Dendritic cell treated with granulocyte-macrophage colony-stimulating factor and Interleukin-4, amounts not matched to agents 40 ng/mL and 50 ng/mL, for 4 days (primary cell): ENCODE data around the gene EPHB6.

ENCODE experiments used
- H3K27ac Mint-ChIP-seq: one replicate; pipeline ENCODE4 v1.8.0; 2022; ENCODE audit warnings: mild to moderate bottlenecking, mixed read lengths
- H3K27me3 Mint-ChIP-seq: one replicate; pipeline ENCODE4 v1.8.0; 2022; ENCODE audit warnings: mild to moderate bottlenecking, mixed read lengths
- H3K36me3 Mint-ChIP-seq: one replicate; pipeline ENCODE4 v1.8.0; 2022; ENCODE audit warnings: low read depth, mixed read lengths
- H3K4me1 Mint-ChIP-seq: one replicate; pipeline ENCODE4 v1.8.0; 2022; ENCODE audit warnings: low read depth, mixed read lengths
- H3K4me3 Mint-ChIP-seq: one replicate; pipeline ENCODE4 v1.8.0; 2022; ENCODE audit warnings: mild to moderate bottlenecking, moderate library complexity, mixed read lengths
- H3K9me3 Mint-ChIP-seq: one replicate; pipeline ENCODE4 v1.8.0; 2022; ENCODE audit warnings: mixed read lengths
- intact Hi-C: fragments of 100-400 bp; cut with micrococcal nuclease; formaldehyde crosslinking; loops from one replicate; pipeline ENCODE4 v1.15.0; 2022

Gene EPHB6

DNA sequence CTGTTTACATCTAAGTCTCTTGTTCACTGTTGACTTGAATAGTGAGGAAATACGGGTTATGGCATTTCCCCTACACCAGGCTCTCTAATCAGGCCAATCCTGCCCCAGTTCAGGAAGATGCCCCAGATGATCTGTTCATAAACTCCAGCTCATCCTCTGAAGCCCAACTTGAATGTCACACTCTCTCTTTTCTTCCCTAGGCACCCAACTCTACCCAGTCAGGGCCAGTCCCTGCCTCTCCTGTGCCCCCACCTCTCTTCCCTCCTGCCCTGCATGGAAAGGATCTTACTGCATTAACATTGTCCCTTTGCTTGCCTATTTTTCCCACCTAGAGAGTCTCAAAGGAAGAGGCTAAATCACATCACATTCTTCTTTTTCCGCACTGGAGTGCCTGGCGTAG is 41.3 kb downstream of the EPHB6 start:
- intact Hi-C loops: no loop called here
- H3K4me3 Mint-ChIP-seq: no peak overlapping the region
- H3K27ac Mint-ChIP-seq: no peak overlapping the region
- H3K4me1 Mint-ChIP-seq: peaks cover 6% of the 10 kb centered on the region
- peaks cover 13% of the 10 kb centered on the region for H3K27me3 Mint-ChIP-seq
- H3K9me3 Mint-ChIP-seq: no peaks in the 10 kb centered on the region
- no peaks in the 10 kb centered on the region for H3K36me3 Mint-ChIP-seq

GRCh38 chr7:142896741-142897379 is 42.0 kb downstream of the EPHB6 start:
- Mint-ChIP-seq H3K36me3 (no peaks in the 10 kb centered on the region), H3K4me1 (peaks cover 6% of the 10 kb centered on the region), H3K9me3 (no peaks in the 10 kb centered on the region), H3K27me3 (peaks cover 13% of the 10 kb centered on the region), H3K4me3 (no peak overlapping the region), H3K27ac (no peak overlapping the region)
- intact Hi-C loops: no loop called here

GRCh38 chr7:142897691-142898090 is 42.8 kb downstream of the EPHB6 start:
- no peak overlapping the region for H3K27ac Mint-ChIP-seq
- no peaks in the 10 kb centered on the region for H3K9me3 Mint-ChIP-seq
- H3K36me3 Mint-ChIP-seq: no peaks in the 10 kb centered on the region
- H3K27me3 Mint-ChIP-seq: peaks cover 13% of the 10 kb centered on the region
- H3K4me3 Mint-ChIP-seq: no peak overlapping the region
- peaks cover 6% of the 10 kb centered on the region for H3K4me1 Mint-ChIP-seq
- intact Hi-C loops: no loop called here

- H3K4me3 Mint-ChIP-seq: no peak overlapping the region
- H3K27ac Mint-ChIP-seq: no peak overlapping the region
- intact Hi-C loops: no loop called here
- H3K9me3 Mint-ChIP-seq: no peaks in the 10 kb centered on the region
- H3K36me3 Mint-ChIP-seq: no peaks in the 10 kb centered on the region
- H3K4me1 Mint-ChIP-seq: peaks cover 6% of the 10 kb centered on the region
- peaks cover 13% of the 10 kb centered on the region for H3K27me3 Mint-ChIP-seq
Observed at GRCh38 chr7:142898377-142899170, 43.7 kb downstream of the EPHB6 start.

DNA sequence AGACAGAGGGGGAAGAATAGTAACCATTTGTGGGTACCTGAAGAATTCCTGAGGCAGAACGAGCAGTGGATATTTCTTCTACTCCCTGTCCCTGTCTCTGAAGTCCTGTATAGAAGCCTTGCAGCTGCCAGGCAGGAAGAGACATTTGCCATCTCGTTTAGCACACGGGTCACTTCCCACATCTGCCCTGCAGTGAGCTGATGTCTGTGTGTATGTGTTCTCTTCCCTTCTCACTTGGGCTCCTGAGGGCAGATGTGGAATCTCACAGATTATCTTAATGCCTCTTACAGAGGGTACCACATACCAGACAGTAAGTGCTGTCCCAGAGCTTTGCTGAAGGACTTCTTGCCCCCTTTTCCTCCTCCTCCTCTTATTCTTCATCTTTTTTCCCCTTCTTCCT is 44.8 kb downstream of the EPHB6 start:
- Mint-ChIP-seq H3K27ac (no peak overlapping the region), H3K4me3 (no peak overlapping the region), H3K4me1 (no peaks in the 10 kb centered on the region), H3K36me3 (no peaks in the 10 kb centered on the region), H3K27me3 (peaks cover 10% of the 10 kb centered on the region), H3K9me3 (no peaks in the 10 kb centered on the region)
- intact Hi-C loops: no loop called here

DNA sequence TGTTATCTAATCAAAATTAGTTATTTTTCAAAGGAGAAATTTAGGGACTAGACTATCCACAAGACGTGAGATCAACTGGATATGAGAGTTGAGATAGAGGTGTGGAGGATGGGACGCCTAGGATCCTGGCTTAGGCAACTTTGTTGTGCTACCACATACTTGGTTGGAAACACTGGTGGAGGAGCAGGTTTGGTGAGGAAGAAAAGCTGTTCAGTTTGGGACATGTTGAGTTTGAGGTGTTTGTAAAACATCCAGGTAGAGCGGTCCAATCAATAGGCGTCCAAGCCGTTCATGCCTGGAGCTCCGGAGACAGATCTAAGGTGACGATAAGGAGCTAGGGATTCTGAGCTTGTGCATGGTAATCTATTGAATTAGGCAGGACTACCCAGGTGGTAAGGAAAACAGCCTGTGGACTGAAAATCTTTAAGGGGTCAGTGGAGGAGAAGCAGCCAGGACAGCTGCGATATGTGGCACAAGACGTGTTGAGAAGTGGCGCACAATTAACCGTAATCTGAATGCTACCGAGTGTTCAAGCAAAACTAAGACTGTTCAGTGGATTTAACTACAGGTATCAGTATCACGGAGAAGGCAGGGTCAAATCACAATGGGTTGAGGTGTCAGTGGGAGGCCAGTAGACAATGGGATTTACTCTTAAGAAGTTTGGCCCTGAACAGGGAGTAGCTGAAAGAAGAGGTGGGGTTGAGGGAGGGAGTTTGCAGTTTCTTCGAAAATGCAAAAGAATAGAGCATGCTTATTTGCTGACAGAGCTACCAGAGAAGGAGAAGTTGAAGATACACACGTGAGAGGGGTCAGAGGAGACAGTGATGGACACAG is 46.8 kb downstream of the EPHB6 start:
- no peak overlapping the region for H3K27ac Mint-ChIP-seq
- peaks cover 10% of the 10 kb centered on the region for H3K27me3 Mint-ChIP-seq
- intact Hi-C loops: no loop called here
- H3K9me3 Mint-ChIP-seq: no peaks in the 10 kb centered on the region
- H3K4me3 Mint-ChIP-seq: no peak overlapping the region
- no peaks in the 10 kb centered on the region for H3K4me1 Mint-ChIP-seq
- no peaks in the 10 kb centered on the region for H3K36me3 Mint-ChIP-seq

DNA sequence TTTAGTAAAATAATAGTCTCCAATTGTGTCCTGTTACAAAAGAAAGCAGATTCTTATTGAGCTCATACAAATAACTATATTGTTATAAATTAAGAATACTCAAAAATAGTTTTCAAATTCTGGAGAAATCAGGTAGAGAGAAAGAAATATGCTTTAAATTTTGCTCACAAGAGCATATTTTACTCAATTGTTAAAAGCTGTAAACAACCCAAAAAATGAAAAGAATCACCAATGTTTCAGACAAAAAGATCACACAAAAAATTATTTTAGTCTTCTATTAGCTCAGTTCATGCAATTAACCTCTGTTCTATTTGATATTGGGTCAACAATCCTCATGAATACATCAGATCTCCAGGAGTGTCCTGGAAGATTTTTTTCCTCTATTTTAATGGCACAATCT is 49.3 kb downstream of the EPHB6 start:
- intact Hi-C loops: no loop called here

DNA sequence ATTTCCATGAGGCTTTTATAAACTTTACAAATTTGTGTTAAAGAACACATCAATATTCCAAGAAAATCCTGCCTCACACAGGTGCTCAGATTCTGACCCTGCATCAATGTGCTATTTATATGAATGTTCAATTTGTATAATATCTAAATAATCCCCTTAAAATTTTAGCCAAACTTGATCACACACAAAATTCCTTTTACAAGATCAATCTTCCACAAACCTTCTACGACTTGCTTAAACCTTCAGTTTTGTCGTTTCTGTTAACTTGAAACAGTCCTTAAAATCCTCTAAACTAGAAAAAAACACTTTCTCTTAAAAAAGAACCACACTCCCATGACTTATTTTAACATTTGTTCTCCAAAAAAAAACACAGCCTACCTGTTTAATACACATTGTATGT is 50.9 kb downstream of the EPHB6 start:
- Mint-ChIP-seq H3K36me3 (no peaks in the 10 kb centered on the region), H3K4me1 (peaks cover 24% of the 10 kb centered on the region), H3K9me3 (no peaks in the 10 kb centered on the region), H3K27me3 (no peaks in the 10 kb centered on the region), H3K27ac (no peak overlapping the region), H3K4me3 (no peak overlapping the region)
- intact Hi-C loops: no loop called here

More for the DNA sequence above, 49.3 kb downstream of the EPHB6 start:
- Mint-ChIP-seq H3K36me3 (no peaks in the 10 kb centered on the region), H3K9me3 (no peaks in the 10 kb centered on the region), H3K4me1 (peaks cover 8% of the 10 kb centered on the region), H3K27ac (no peak overlapping the region), H3K4me3 (no peak overlapping the region), H3K27me3 (peaks cover 4% of the 10 kb centered on the region)

- Mint-ChIP-seq H3K4me3 (no peak overlapping the region), H3K27ac (no peak overlapping the region), H3K36me3 (no peaks in the 10 kb centered on the region), H3K9me3 (no peaks in the 10 kb centered on the region), H3K27me3 (no peaks in the 10 kb centered on the region), H3K4me1 (peaks cover 32% of the 10 kb centered on the region)
- intact Hi-C loops: no loop called here
Observed at GRCh38 chr7:142906643-142907042, 51.8 kb downstream of the EPHB6 start.

- H3K9me3 Mint-ChIP-seq: no peaks in the 10 kb centered on the region
- H3K4me3 Mint-ChIP-seq: no peak overlapping the region
- peak overlapping the region; percentile 74 for H3K27ac Mint-ChIP-seq
- intact Hi-C loops: no loop called here
- peaks cover 32% of the 10 kb centered on the region for H3K4me1 Mint-ChIP-seq
- H3K27me3 Mint-ChIP-seq: no peaks in the 10 kb centered on the region
- no peaks in the 10 kb centered on the region for H3K36me3 Mint-ChIP-seq
Observed at GRCh38 chr7:142908290-142908689, 53.4 kb downstream of the EPHB6 start.

- intact Hi-C loops: loop anchor here (1.0 kb wide), 1 partner anchor 93 kb away; no protein-coding TSS in a partner anchor
- H3K27me3 Mint-ChIP-seq: peaks cover 2% of the 10 kb centered on the region
- H3K9me3 Mint-ChIP-seq: no peaks in the 10 kb centered on the region
- no peak overlapping the region for H3K4me3 Mint-ChIP-seq
- peak overlapping the region; percentile 74 for H3K27ac Mint-ChIP-seq
- H3K36me3 Mint-ChIP-seq: no peaks in the 10 kb centered on the region
- H3K4me1 Mint-ChIP-seq: peaks cover 40% of the 10 kb centered on the region
Observed at GRCh38 chr7:142908921-142909890, 54.3 kb downstream of the EPHB6 start.

DNA sequence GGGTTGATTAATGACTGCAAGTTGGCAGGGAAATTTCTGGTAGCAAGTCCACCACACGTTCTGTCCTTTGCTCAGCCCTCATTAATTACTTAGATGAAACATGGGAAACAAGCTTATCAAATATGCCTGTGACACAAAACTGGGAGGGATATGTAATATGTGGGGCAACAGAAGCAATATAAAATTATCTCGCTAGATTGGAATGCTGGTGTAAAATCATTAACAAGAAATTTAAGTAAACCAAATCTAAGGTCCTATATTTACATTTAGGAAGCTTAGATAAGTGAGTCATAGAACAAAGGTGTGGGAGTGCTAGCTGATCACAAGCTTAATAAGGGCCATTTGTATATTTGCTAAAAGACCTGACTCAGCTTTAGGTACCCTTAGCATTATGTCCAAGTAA is 55.2 kb downstream of the EPHB6 start:
- Mint-ChIP-seq H3K9me3 (no peaks in the 10 kb centered on the region), H3K36me3 (no peaks in the 10 kb centered on the region), H3K4me1 (peaks cover 42% of the 10 kb centered on the region), H3K27ac (no peak overlapping the region), H3K27me3 (peaks cover 2% of the 10 kb centered on the region), H3K4me3 (no peak overlapping the region)
- intact Hi-C loops: no loop called here

- H3K27ac Mint-ChIP-seq: no peak overlapping the region
- no peaks in the 10 kb centered on the region for H3K36me3 Mint-ChIP-seq
- H3K4me3 Mint-ChIP-seq: no peak overlapping the region
- H3K27me3 Mint-ChIP-seq: peaks cover 2% of the 10 kb centered on the region
- H3K9me3 Mint-ChIP-seq: no peaks in the 10 kb centered on the region
- intact Hi-C loops: no loop called here
- peaks cover 42% of the 10 kb centered on the region for H3K4me1 Mint-ChIP-seq
Observed at GRCh38 chr7:142910481-142910880, 55.6 kb downstream of the EPHB6 start.
